NCI-H2196 treated with DMSO at 0.1 percent for 48 hours (cell line): Measurements from ENCODE around the gene TENM4.

ENCODE experiments used
- DNase-seq: peaks from one replicate; lab custom pipeline; 2025; ENCODE audit not compliant: unreplicated experiment; lab: John Stamatoyannopoulos, UW

Gene TENM4

GRCh38 chr11:79352349-79352703 is 88.5 kb downstream of the TENM4 start:
- no peak for DNase-seq

GRCh38 chr11:79348976-79349682 is 91.7 kb downstream of the TENM4 start:
- no peak for DNase-seq

- no peak for DNase-seq
Observed at GRCh38 chr11:79346021-79346420, 94.8 kb downstream of the TENM4 start.

- no peak for DNase-seq
Observed at GRCh38 chr11:79344753-79345294, 96.0 kb downstream of the TENM4 start.

- DNase-seq = no peak
Observed at GRCh38 chr11:79342686-79343085, 98.1 kb downstream of the TENM4 start.

- DNase-seq = no peak
Observed at GRCh38 chr11:79342236-79342635, 98.6 kb downstream of the TENM4 start.

- no peak for DNase-seq
Observed at GRCh38 chr11:79340535-79340934, 100.3 kb downstream of the TENM4 start.

GRCh38 chr11:79336797-79337517 is 103.9 kb downstream of the TENM4 start:
- no peak for DNase-seq

GRCh38 chr11:79335681-79336080 is 105.1 kb downstream of the TENM4 start:
- DNase-seq = no peak

- DNase-seq = no peak
Observed at GRCh38 chr11:79333355-79333754, 107.5 kb downstream of the TENM4 start.

- DNase-seq = no peak
Observed at GRCh38 chr11:79332017-79332416, 108.8 kb downstream of the TENM4 start.

- DNase-seq = no peak
Observed at GRCh38 chr11:79331203-79331901, 109.5 kb downstream of the TENM4 start.

GRCh38 chr11:79330651-79331050 is 110.2 kb downstream of the TENM4 start:
- DNase-seq = no peak

GRCh38 chr11:79329561-79329960 is 111.3 kb downstream of the TENM4 start:
- DNase-seq = no peak

- no peak for DNase-seq
Observed at GRCh38 chr11:79328402-79328801, 112.4 kb downstream of the TENM4 start.

GRCh38 chr11:79325851-79326250 is 115.0 kb downstream of the TENM4 start:
- DNase-seq = no peak

GRCh38 chr11:79321263-79321662 is 119.6 kb downstream of the TENM4 start:
- no peak for DNase-seq

- no peak for DNase-seq
Observed at GRCh38 chr11:79314906-79315689, 125.7 kb downstream of the TENM4 start.

GRCh38 chr11:79313530-79313913 is 127.3 kb downstream of the TENM4 start:
- no peak for DNase-seq

- no peak for DNase-seq
Observed at GRCh38 chr11:79312617-79313529, 128.0 kb downstream of the TENM4 start.
